HepG2 (cell line): ENCODE results near the gene GDF9. TPM values are rescaled to one million over a fixed set of nuclear protein-coding genes. Genes with fewer than 3 reads are reported as not detected.
A peak's percentile ranks its signal among the peaks of the same experiment; 100 is the strongest.

ENCODE experiments used
- GATAD2A ChIP-seq: IDR thresholded peaks from 2 replicates; pipeline ENCODE4 v1.6.1; 2016
- GTF2F1 ChIP-seq: fragments of 150-350 bp; IDR thresholded peaks from 2 replicates; pipeline ENCODE4 v1.6.1; 2014; ENCODE audit warnings: low read length
- HHEX ChIP-seq: IDR thresholded peaks from 2 replicates; pipeline ENCODE4 v1.6.1; 2016; ENCODE audit warnings: control low read depth
- HOXA9 ChIP-seq: sonication (generic); formaldehyde crosslinking; IDR thresholded peaks from 2 replicates; pipeline ENCODE4 v1.8.1; 2022; ENCODE audit warnings: missing genetic modification reagents, mild to moderate bottlenecking, moderate library complexity, borderline replicate concordance
- MEF2D ChIP-seq: sonication (generic); formaldehyde crosslinking; IDR thresholded peaks from 2 replicates; pipeline ENCODE4 v1.5.1; 2020; ENCODE audit warnings: mild to moderate bottlenecking, missing genetic modification reagents
- MIXL1 ChIP-seq: IDR thresholded peaks from 2 replicates; pipeline ENCODE4 v1.6.1; 2016
- MTF1 ChIP-seq: sonication (generic); formaldehyde crosslinking; IDR thresholded peaks from 2 replicates; pipeline ENCODE4 v1.5.0; 2020; ENCODE audit warnings: missing genetic modification reagents
- NFIC ChIP-seq: IDR thresholded peaks from 2 replicates; pipeline ENCODE4 v1.6.1; 2012; ENCODE audit warnings: mild to moderate bottlenecking, low read length, inconsistent platforms
- NONO ChIP-seq, 2 experiments: fragments of 450-650 bp in 1 of 2; sonication (generic) in 1 of 2; formaldehyde crosslinking in 1 of 2; IDR thresholded peaks in 1 of 2; conservative IDR thresholded peaks in 1 of 2; 2 replicates each; pipeline versions ENCODE4 v1.6.1 to v1.8.0; 2017 to 2022; ENCODE audit warnings: mild to moderate bottlenecking in 1 of 2, missing genetic modification reagents in 1 of 2, moderate library complexity in 1 of 2
- PHB2 ChIP-seq: fragments of 450-650 bp; IDR thresholded peaks from 2 replicates; pipeline ENCODE4 v1.6.1; 2018; ENCODE audit not compliant: partially characterized antibody
- RXRB ChIP-seq: IDR thresholded peaks from 2 replicates; pipeline ENCODE4 v1.6.1; 2016; ENCODE audit warnings: borderline replicate concordance, missing genetic modification reagents, missing compliant biosample characterization
- SETDB1 ChIP-seq: sonication (generic); formaldehyde crosslinking; IDR thresholded peaks from 2 replicates; pipeline ENCODE4 v1.5.1; 2020; ENCODE audit warnings: missing genetic modification reagents, mild to moderate bottlenecking, borderline replicate concordance
- ZFP41 ChIP-seq: sonication (generic); formaldehyde crosslinking; IDR thresholded peaks from 2 replicates; pipeline ENCODE4 v1.4.0; 2020; ENCODE audit warnings: mild to moderate bottlenecking, missing genetic modification reagents, borderline replicate concordance
- ZNF225 ChIP-seq: sonication (generic); formaldehyde crosslinking; IDR thresholded peaks from 2 replicates; pipeline ENCODE4 v1.4.0; 2020; ENCODE audit warnings: mild to moderate bottlenecking, missing genetic modification reagents
- ZNF451 ChIP-seq: sonication (generic); formaldehyde crosslinking; IDR thresholded peaks from 2 replicates; pipeline ENCODE4 v1.5.0; 2020; ENCODE audit warnings: mild to moderate bottlenecking, missing genetic modification reagents
- ZNF672 ChIP-seq: sonication (generic); formaldehyde crosslinking; IDR thresholded peaks from 2 replicates; pipeline ENCODE4 v1.8.1; 2022; ENCODE audit warnings: missing genetic modification reagents
- ZNF720 ChIP-seq: sonication (generic); formaldehyde crosslinking; IDR thresholded peaks from 2 replicates; pipeline ENCODE4 v1.4.0; 2020; ENCODE audit warnings: missing genetic modification reagents
- ZSCAN9 ChIP-seq: IDR thresholded peaks from 2 replicates; pipeline ENCODE4 v1.6.1; 2016; ENCODE audit warnings: borderline replicate concordance
- polyA plus RNA-seq, 8 experiments: library from polyadenylated mRNA; depleted of rRNA in 3 of 8; stranded (reverse) in 7 of 8; unstranded in 1 of 8; fragments of >200 nt; fragmentation: Illumina TruSeq in 4 of 8; extraction: Trizol in 4 of 8; gene quantifications; 2 replicates each; pipeline versions ENCODE4 v1.2.1 to v1.2.3, GENCODE V29; 2011 to 2016; ENCODE audit warnings: low read depth in 4 of 8, missing spikeins in 1 of 8, mixed read lengths in 1 of 8; ENCODE audit not compliant: insufficient read depth in 1 of 8
- total RNA-seq, 5 experiments: library from RNA; depleted of rRNA; stranded (reverse); fragments of >200 nt; fragmentation: Illumina TruSeq; extraction: Trizol; gene quantifications; 2 replicates each; pipeline ENCODE4 v1.2.3, GENCODE V29; 2016; ENCODE audit warnings: low read depth in 1 of 5
- TF ChIP-seq, protein P1 (sequence below): sonication (generic); formaldehyde crosslinking; IDR thresholded peaks from 2 replicates; pipeline ENCODE4 v1.5.1; 2020; ENCODE audit warnings: mild to moderate bottlenecking, missing genetic modification reagents, borderline replicate concordance
- TF ChIP-seq, protein P2 (sequence below): sonication (generic); formaldehyde crosslinking; IDR thresholded peaks from 2 replicates; pipeline ENCODE4 v1.5.0; 2020; ENCODE audit warnings: mild to moderate bottlenecking, missing genetic modification reagents, borderline replicate concordance
- TF ChIP-seq, protein P3 (sequence below), 2 experiments: sonication (generic) in 1 of 2; formaldehyde crosslinking in 1 of 2; IDR thresholded peaks; 2 replicates each; pipeline versions ENCODE4 v1.6.1 to v1.9.0; 2014 to 2022; ENCODE audit warnings: antibody characterized with exemption in 1 of 2, borderline replicate concordance in 1 of 2, inconsistent platforms in 1 of 2, low read depth in 1 of 2, missing genetic modification reagents in 1 of 2

Gene GDF9
- total and polyA plus RNA-seq, 2 of the 13 experiments (the other 11 are each of a cell fraction or from before 2014, with no cell fraction given), result 0.33 to 0.38 TPM

DNA sequence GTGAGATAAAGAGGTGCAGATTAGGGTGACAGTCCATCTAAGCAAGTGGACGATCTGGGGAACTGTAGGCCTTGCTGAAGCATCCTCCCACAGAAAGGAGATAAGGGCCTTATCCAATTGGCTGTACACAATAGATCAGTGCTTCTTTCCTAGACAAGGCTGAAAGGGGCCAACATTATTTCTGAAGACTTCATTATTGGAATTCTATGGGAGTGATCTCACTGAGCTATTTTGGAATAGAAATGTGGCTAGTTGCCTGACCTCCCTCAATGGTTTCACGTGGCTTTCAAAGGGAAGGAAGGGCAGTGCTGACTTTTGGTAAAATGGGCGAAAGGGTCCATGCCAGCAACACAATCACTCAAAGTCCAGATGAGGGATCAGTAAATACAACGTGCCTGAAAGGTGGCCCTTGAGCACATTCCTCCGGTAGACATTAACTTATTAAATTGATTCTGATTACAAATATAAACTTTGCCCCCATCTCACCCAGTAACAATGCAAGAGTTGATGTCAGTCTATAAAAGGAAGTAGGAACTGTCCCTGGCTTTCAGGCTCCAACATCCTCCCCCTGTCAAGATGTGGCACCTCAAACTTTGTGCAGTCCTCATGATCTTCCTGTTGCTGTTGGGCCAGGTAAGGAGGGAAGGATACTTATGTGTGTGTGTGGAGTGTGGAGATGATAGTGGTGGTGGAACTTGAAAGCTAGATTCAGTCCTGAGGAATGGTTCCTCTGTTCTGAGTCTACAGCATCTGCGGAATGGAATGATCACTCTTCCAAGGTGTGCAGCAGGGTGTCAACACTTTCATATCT lies 7.1 kb upstream of the GDF9 start, which contains the start of gene LEAP2 (continued):
- TF ChIP-seq, protein P1, sequence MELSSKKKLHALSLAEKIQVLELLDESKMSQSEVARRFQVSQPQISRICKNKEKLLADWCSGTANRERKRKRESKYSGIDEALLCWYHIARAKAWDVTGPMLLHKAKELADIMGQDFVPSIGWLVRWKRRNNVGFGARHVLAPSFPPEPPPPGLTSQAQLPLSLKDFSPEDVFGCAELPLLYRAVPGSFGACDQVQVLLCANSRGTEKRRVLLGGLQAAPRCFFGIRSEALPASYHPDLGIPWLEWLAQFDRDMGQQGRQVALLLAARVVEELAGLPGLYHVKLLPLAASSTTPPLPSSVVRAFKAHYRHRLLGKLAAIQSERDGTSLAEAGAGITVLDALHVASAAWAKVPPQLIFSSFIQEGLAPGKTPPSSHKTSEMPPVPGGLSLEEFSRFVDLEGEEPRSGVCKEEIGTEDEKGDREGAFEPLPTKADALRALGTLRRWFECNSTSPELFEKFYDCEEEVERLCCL (CRISPR knock-in tag), result 0 out of 2 replicates have a peak, but pooled peaks have one; percentile 24
- TF ChIP-seq SETDB1 (no peak), NFIC (peak; percentile 89; the same call in 1 of the 2 replicates), ZNF720 (CRISPR knock-in tag) (no peak), HHEX (CRISPR knock-in tag) (peak; percentile 79), RXRB (CRISPR knock-in tag) (peak; percentile 88), PHB2 (no peak), ZSCAN9 (CRISPR knock-in tag) (no peak; the same call in 1 of the 2 replicates), MTF1 (CRISPR knock-in tag) (no peak), NONO (IDR thresholded peaks at IDR 0.05) (no peak), NONO (CRISPR knock-in tag; conservative IDR thresholded peaks at IDR 0.05) (peak; percentile 78), HOXA9 (CRISPR knock-in tag) (peak; percentile 93), ZNF672 (CRISPR knock-in tag) (0 out of 2 replicates have a peak, but pooled peaks have one; percentile 52), GATAD2A (peak; percentile 71), ZNF451 (CRISPR knock-in tag) (0 out of 2 replicates have a peak, but pooled peaks have one; percentile 19), MEF2D (CRISPR knock-in tag) (peak; percentile 91; the same call in 1 of the 2 replicates), ZFP41 (CRISPR knock-in tag) (no peak), ZNF225 (CRISPR knock-in tag) (no peak), GTF2F1 (peak; percentile 89; the same call in 1 of the 2 replicates), MIXL1 (peak; percentile 81)
- TF ChIP-seq, protein P2, sequence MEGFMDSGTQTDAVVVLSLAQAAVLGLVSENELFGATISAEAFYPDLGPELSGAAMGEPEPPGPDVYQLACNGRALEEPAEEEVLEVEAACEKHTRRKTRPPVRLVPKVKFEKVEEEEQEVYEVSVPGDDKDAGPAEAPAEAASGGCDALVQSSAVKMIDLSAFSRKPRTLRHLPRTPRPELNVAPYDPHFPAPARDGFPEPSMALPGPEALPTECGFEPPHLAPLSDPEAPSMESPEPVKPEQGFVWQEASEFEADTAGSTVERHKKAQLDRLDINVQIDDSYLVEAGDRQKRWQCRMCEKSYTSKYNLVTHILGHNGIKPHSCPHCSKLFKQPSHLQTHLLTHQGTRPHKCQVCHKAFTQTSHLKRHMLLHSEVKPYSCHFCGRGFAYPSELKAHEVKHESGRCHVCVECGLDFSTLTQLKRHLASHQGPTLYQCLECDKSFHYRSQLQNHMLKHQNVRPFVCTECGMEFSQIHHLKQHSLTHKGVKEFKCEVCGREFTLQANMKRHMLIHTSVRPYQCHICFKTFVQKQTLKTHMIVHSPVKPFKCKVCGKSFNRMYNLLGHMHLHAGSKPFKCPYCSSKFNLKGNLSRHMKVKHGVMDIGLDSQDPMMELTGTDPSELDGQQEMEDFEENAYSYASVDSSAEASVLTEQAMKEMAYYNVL (CRISPR knock-in tag), result 0 out of 2 replicates have a peak, but pooled peaks have one; percentile 43
- TF ChIP-seq, protein P3, sequence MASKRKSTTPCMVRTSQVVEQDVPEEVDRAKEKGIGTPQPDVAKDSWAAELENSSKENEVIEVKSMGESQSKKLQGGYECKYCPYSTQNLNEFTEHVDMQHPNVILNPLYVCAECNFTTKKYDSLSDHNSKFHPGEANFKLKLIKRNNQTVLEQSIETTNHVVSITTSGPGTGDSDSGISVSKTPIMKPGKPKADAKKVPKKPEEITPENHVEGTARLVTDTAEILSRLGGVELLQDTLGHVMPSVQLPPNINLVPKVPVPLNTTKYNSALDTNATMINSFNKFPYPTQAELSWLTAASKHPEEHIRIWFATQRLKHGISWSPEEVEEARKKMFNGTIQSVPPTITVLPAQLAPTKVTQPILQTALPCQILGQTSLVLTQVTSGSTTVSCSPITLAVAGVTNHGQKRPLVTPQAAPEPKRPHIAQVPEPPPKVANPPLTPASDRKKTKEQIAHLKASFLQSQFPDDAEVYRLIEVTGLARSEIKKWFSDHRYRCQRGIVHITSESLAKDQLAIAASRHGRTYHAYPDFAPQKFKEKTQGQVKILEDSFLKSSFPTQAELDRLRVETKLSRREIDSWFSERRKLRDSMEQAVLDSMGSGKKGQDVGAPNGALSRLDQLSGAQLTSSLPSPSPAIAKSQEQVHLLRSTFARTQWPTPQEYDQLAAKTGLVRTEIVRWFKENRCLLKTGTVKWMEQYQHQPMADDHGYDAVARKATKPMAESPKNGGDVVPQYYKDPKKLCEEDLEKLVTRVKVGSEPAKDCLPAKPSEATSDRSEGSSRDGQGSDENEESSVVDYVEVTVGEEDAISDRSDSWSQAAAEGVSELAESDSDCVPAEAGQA (IDR thresholded peaks at IDR 0.05; ENCODE audit: low read depth), result no peak
- TF ChIP-seq, protein P3 (CRISPR knock-in tag; IDR thresholded peaks at IDR 0.05; ENCODE audit: borderline replicate concordance), result no peak
